Posterior vena cava (tissue), 2 donors: ENCODE data around the gene LSM7. TPM values are rescaled to one million over a fixed set of nuclear protein-coding genes. Genes with fewer than 3 reads are reported as not detected.
"Not testable (repeated sequence)": the region's sequence is repeated elsewhere in the genome, so short reads cannot be mapped to it uniquely, and the experiment has no call there.

Source experiments
- DNase-seq: peaks from one replicate; pipeline ENCODE4 v3.0.0-alpha.2; 2020; ENCODE audit warnings: low spot score
- intact Hi-C, 2 donors: fragments of 100-400 bp; cut with DNase I; formaldehyde crosslinking; loops; one replicate each; pipeline versions ENCODE4 v1.14.1 to v1.14.2; 2022 to 2023
- total RNA-seq, 2 donors: library from RNA; stranded (reverse); fragmentation: NEBNext Ultra II Directional; extraction: Animal tissue kit (Norgen Biotek cat#: 25700); gene quantifications; one replicate each; pipeline ENCODE4 v1.2.1, GENCODE V29; 2021
- donor health status: DM: yes; HTN: yes; CAD: no.
- donor health status: DM: yes; HTN: yes; CAD: no.

The LSM7 gene
- total RNA-seq, 2 donors from 2014 or later: 46.2 to 50.5 TPM

- peak; percentile 77 for DNase-seq
- intact Hi-C loops: no loop called here
These were observed 40.6 kb downstream of the LSM7 start for GRCh38 chr19:2287585-2288337.

GRCh38 chr19:2286402-2287140, 41.8 kb downstream of the LSM7 start:
- intact Hi-C loops: no loop called here
- peak; percentile 73 for DNase-seq

DNA sequence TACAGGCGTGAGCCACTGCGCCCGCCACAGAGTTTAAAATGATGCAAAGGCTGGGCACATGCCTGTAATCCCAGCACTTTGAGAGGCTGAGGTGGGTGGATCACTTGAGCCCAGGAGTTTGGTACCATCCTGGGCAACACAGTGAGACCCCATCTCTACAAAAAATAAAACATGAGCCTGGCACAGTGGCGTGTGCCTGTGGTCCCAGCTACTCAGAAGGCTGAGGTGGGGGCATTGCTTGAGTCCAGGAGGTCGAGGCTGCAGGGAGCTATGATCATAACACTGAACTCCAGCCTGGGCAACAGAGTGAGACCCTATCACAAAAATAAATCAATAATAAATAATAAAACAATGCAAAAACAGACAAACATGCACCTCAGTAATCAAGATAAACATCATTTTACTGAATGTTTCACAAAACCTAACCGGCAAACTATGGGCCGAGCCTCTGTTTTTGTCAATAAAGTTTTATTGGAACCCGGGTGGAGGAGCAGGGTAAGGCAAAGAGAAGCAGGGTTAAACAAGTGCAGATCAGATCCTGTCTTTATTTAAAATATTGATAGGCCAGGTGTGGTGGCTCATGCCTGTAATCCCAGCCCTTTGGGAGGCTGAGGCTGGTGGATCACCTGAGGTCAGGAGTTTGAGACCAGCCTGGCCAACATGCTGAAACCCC, 44.4 kb downstream of the LSM7 start:
- intact Hi-C loops: no loop called here
- no peak for DNase-seq

DNA sequence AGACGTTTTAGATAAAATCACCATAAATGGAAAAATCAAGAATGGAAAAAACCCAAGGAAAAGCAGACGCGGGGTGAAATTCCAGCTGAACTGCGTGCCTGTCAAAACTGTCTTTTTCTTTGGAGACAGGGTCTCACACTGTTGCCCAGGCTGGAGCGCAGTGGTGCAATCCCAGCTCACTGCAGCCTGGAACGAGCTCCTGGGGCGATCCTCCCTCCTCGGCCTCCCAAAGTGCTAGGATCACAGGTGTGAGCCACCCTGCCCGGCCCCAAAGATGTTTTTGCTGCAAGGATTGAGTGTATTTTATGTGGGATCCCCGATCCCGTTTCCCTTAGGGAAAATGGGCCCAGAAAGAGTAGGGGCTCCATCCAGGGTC, 45.5 kb downstream of the LSM7 start:
- DNase-seq: no peak
- intact Hi-C loops: no loop called here

DNA sequence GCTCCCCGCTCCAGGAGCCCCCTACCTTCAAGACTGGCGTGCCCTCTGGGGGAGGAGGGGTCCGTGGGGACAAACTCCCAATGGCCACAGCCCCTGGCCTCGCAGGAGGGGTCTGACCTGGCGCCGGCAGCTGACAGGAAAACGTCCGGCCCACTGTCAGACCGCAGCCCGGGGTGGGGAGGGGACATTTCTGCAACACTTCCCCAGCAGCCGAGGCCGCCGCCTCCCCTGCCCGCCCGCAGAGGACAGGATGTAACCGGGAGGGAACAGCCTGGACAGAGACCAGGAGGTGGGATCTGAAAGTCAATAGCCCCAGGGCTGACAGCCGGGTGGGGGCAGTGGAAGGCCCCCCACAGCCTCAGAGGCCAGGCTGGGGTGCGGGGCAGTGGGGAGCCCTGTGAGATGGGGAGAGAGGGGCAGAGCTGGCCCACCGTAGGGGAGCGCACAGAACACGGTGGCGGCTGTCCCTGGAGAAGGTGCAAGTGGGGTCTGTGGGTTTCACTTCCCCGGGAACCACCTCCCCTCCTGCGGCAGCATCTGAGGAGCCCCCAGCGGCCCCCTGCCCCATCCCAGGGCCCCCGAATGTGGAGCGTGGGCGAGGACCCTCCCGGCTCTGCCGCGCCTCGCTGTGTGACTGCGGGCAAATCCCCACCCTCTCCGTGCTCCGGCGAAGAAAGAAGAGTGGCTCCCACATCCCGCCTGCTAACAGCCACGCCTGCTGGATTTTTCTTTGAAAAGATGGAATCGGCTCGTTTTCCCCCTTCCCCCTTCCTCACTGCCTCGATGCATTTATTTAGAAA, 46.1 kb downstream of the LSM7 start, which contains the start of gene PEAK3:
Gene PEAK3 (minus strand): TSS at position 114 of the 800 bp plus-strand sequence. CDS start 1,244 bp downstream, outside the sequence.
- intact Hi-C loops: no loop called here
- DNase-seq: peak; percentile 95

DNA sequence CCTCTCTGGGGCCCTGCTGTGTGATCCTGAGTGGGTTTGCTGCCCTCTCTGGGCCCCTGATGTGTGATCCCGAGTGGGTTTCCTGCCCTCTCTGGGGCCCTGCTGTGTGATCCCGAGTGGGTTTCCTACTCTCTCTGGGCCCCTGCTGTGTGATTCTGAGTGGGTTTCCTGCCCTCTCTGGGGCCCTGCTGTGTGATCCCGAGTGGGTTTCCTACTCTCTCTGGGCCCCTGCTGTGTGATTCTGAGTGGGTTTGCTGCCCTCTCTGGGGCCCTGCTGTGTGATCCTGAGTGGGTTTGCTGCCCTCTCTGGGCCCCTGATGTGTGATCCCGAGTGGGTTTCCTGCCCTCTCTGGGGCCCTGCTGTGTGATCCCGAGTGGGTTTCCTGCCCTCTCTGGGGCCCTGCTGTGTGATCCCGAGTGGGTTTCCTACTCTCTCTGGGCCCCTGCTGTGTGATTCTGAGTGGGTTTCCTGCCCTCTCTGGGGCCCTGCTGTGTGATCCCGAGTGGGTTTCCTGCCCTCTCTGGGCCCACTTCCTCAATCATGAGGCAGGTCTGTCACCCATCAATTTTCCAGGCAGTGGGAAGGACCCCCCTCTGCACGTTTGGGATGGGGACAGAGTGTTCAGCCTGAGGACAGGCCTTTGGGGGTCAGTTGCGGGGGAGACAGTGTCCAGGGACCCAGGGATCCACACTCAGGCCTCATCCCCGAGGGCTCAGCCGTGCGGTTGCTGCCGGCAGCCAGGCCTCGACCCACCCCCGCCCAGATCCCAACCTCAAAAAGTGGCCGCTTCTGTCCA, 46.9 kb downstream of the LSM7 start:
- DNase-seq, intact Hi-C loops: not testable (repeated sequence)

DNA sequence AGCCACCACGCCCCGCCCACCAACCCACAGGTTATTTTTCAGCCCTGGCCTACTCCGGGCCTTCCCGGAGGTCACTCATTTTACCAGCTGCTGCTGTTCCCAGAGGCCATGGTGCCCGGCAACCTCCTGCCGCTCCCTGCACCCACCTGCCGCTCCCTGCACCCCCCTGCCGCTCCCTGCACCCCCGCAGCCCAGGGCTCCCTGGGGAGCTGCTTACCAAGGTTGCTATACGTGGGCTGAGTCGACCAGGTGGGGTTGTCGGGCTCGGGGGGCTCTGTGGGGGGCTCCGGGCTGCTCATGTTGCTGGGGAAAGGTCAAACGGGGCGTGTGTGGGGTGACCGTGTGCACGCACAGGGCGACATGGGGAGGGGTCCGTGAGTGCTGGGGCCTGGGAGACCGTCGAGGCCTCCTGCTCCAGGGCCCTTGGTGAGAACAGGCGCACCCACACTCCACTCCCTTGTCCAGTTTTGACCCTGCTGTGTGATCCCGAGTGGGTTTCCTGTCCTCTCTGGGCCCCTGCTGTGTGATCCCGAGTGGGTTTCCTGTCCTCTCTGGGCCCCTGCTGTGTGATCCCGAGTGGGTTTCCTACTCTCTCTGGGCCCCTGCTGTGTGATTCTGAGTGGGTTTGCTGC, 47.6 kb downstream of the LSM7 start:
- DNase-seq: no peak
- intact Hi-C loops: no loop called here

GRCh38 chr19:2278459-2279158, 49.8 kb downstream of the LSM7 start:
- no peak for DNase-seq
- intact Hi-C loops: loop anchor here in 1 of 2 donors (5.0 kb wide), 1 partner anchor 114 kb away; no protein-coding TSS in a partner anchor

DNA sequence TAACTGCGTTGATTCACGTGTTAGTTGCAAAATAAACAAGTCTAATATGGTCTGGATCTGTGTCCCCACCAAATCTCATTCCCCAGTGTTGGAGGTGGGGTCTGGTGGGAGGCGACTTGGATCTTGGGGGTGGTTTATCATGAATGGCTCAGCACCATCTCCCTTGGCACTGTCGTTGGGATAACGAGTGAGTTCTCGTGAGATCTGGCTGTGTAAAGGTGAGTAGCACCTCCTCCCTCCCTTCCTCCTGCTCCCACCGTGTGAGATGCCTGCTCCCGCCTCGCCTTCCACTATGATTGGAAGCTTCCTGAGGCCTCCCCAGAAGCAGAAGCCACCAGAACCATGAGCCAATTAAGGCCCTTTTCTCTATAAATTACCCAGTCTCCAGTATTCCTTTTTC, 51.2 kb downstream of the LSM7 start:
- intact Hi-C loops: loop anchor here in 1 of 2 donors (5.0 kb wide), 1 partner anchor 115 kb away; no protein-coding TSS in a partner anchor
- DNase-seq: no peak

- intact Hi-C loops: loop anchor here in 1 of 2 donors (5.0 kb wide), 1 partner anchor 116 kb away; no protein-coding TSS in a partner anchor
These were observed 51.9 kb downstream of the LSM7 start for GRCh38 chr19:2276429-2276986.

GRCh38 chr19:2275588-2276428, 52.6 kb downstream of the LSM7 start:
- intact Hi-C loops: loop anchor here in 1 of 2 donors (5.0 kb wide), 1 partner anchor 116 kb away; no protein-coding TSS in a partner anchor
- DNase-seq: no peak

More at GRCh38 chr19:2276429-2276986, 51.9 kb downstream of the LSM7 start:
- DNase-seq: no peak

DNA sequence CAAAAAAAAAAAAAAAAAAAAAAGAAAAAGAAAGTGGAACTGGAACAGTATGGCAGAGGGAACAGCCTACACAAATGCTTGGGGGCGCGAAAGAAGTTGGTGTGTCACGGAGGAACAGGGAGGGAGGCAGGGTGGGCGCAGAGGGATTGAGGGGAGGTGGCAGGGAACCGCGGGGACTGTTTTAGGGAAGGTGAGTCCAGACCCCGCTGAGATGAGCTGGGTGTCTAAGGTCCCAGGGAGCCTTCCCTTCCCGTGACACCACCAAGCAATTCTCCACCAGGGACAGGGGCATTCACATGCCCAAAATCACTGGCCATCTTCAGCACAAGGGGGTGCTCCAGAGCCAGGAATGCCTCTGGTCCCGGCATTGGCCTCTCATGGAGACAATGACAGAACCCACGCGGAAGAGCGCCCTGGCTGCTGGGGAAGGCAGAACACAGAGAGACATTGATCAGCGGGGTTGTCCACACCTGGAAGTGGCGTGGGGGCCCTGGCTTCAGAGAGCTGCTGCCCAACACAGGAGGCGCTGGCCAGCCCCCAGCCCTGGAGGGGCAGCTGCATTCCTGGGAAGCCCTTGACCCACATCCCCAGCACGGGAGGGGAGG, 53.4 kb downstream of the LSM7 start:
- intact Hi-C loops: loop anchor here in 1 of 2 donors (5.0 kb wide), 1 partner anchor 117 kb away; no protein-coding TSS in a partner anchor
- peak; percentile 90 for DNase-seq

GRCh38 chr19:2274185-2274711, 54.1 kb downstream of the LSM7 start:
- intact Hi-C loops: no loop called here
- no peak for DNase-seq

DNA sequence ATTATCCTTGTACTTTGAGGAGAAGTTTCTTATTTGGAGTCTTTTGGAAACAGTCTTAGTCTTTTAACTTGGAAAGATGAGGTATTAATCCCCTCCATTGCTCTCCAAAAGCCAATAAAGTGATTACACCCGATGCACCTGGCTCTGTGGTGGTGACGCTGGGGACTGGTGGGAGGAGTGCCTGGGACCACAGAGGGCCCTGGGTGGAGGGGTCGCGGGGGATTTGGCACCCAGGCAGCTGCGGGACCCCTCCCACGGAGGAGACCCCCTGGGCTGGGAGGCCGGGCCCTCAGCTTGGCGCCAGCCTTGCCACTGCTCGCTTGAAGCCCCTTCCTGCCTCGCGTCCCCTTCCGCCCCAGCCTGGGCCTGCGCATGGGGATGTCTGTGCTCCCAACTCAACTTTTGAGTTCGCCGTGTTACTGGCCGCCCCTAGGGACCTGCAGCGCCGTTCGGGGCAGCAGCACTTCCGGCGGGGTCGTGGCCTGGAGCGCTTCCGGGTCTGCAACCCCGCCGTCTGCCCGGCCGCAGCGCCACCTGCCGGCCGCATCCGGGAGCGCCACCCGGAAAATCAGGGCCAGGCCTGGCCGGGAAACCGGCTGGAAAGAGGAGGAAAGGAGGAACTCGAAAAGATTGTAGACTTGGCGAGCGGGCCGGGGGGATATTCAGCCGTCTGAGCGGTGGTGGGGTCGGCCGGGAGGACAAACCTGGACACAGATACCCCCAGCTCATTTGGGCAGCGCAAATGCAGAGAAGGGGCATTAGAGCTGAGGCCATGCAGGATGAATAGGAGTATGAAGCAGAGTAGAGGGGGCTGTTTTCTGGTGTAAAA, 54.8 kb downstream of the LSM7 start:
- DNase-seq: peak; percentile 92
- intact Hi-C loops: loop anchor here in 1 of 2 donors (2.0 kb wide), 2 partner anchors 33 to 117 kb away; no protein-coding TSS in a partner anchor
